CD4-positive, alpha-beta T cell treated with Interleukin-4 for 1 hour (primary cell): ENCODE measurements around the gene MPDU1.

ENCODE experiments used
- DNase-seq, 2 donors: peaks; one replicate each; pipeline ENCODE4 v3.0.0-alpha.2; 2020 to 2022

The MPDU1 gene

DNA sequence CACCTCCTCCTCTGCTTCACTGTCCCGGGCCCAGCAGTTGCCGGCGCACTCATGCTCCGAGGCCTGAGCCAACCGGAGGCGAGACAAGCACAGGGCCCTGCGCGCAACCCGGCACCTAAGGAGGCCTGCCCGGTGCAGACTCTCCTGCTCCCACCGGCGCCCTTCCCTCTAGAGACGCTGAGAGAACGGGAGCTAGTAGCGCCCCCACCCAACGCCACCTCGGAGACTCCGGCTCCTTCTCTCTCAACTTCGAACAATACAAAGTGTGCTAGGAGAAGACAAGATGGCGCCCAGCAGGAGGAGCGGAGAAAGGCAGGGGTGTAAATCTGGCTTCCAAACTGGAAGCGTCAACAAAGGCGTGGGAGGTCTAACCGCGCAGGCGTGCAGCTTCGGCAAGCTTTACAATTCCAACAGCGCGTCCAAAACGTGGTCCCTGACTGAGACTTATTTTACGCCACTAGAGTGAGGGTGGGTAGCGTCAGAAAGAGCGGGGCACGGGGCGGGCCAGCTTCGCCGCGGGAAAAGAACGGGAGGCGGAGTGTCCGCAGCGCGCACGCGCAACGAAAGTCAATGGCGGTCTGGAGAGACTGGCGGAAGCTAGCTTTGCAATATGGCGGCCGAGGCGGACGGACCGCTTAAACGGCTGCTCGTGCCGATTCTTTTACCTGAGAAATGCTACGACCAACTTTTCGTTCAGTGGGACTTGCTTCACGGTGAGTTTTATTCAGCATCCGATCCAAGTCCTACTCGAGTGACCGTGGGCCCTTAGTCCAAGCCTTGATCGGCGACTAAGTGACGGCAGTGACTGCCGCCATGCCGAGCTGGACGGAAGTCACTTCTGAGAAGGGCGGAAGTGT is at the start of gene MPDU1:
Gene MPDU1 (plus strand): TSS at position 600 of the 857 bp plus-strand sequence. CDS start 11 bp downstream, at position 611.
- DNase-seq = peak; percentile 96 to 97

DNA sequence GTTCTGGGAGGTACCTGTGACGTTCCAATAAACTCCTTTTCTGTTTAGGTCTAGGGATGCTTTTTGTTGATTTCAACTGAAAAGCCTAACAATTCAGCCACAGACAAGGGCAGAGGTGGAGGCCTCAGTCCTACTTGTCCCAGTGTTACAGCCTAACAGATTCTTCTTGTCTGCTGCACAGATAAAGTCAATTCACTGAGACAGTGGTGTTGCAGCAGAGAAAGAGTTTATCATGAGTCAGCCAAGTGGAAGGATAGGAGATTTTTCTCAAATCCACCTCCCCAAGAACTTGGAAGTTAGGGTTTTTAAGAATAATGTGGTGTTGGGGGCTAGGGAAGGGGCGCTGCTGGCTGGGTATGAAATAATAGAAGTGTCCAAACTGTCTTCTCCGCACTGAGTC is 45.6 kb upstream of the MPDU1 start:
- DNase-seq = no peak

DNA sequence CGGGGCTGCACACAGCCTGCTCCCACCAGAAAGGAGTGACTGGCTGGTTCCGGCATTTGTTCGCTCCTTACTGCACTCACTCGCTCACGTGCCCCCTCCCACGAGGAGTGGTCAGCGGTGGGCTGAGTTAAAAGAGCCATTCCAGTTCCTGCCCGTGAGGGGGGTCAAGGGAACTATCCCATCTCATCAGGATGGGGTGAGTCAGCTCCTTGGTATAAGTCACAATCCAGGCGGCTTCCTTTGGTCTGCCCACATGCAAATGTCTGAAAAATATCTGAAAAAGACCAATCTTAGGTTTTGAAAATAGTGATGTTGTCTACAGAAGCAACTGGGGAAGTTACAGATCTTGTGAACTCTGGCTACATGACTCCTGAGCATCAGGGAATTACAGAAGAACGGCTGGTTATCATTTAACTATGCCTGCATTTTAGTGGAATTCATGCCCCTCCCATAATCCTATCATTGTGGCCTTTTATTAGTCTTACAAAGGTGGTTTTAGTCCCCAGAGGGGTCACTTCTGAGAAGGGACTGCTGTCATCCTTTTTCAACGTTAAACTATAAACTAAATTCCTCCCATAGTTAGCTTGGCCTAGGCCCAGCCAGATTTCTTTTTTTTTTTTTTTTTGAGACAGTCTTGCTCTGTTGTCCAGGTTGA is 44.6 kb upstream of the MPDU1 start:
- DNase-seq = no peak

DNA sequence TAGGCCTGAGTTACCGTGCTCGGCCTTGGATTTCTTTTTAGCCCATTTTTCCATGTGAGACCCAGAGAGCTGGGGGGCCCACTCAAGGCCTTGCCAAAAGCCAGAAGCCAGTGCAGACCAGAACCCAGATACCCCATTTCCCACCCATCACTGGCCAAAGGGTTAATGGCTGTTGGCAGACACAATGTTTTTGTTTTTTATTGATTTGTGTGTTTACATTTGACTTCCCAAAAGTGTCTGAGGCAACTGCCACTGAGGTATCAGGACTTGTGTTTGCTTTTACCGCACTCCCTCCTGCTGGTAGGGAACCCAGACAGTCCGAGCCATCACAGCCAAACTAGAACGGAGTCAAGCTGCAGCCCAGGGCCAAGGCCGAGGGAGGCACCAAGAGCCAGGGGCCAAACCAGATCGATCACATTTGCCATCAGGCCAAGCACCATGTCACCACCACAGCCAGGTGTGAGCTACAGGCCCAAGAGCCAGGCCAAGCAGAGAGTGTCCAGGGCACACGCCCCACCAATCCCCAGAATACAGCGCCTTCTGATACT is 42.5 kb upstream of the MPDU1 start:
- no peak for DNase-seq

DNA sequence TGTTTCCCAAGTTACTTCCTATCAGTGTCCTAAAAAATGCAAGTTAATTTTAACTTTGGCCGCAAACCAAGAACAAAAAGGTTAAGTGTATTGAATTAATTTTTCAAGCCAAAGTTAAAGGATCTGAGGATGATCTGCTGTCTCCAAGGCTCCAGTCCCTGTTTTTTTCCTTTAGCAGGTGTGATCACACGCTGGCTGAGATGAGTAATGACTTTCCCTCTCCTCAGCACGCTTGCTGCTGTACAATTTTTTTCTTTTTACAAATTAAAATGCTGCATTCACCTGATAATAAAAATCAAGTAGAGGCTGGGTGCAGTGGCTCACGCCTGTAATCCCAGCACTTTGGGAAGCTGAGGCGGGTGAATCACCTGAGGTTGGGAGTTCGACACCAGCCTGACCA is 38.7 kb upstream of the MPDU1 start:
- DNase-seq = no peak

DNA sequence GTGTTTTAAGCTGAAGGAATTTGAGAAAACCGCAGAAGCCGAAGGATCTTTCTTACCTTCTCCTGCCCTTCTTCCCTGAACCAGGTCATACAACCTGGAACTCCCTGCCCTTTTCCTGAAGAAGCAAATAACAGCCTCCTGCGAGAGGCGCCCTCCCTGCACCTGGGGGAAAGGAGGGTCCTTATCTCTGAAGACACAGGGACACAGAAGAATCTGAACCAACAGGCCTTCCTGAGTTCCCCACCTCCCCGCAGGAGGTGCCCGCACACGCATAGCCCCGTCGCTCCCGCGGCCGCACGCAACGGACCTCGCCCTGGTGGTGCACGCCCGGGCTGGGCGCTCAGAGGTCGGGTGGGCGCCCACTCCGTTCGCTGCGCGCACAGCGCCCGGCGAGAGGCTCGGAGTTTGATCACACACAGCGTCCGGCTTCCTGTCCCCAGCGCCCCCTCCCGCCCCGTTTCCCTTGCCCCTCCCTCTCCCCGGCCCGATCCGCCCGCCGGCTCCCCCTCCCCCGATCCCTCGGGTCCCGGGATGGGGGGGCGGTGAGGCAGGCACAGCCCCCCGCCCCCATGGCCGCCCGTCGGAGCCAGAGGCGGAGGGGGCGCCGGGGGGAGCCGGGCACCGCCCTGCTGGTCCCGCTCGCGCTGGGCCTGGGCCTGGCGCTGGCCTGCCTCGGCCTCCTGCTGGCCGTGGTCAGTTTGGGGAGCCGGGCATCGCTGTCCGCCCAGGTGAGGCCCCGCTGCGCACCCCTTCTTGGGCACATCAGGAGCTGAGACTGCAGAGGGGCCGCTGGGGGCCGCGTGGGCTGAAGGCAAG is 34.9 kb upstream of the MPDU1 start, which contains the start of gene TNFSF12:
Gene TNFSF12 (plus strand): TSS at position 474 of the 816 bp plus-strand sequence. CDS start 96 bp downstream, at position 570.
- peak; percentile 41 to 61 for DNase-seq

DNA sequence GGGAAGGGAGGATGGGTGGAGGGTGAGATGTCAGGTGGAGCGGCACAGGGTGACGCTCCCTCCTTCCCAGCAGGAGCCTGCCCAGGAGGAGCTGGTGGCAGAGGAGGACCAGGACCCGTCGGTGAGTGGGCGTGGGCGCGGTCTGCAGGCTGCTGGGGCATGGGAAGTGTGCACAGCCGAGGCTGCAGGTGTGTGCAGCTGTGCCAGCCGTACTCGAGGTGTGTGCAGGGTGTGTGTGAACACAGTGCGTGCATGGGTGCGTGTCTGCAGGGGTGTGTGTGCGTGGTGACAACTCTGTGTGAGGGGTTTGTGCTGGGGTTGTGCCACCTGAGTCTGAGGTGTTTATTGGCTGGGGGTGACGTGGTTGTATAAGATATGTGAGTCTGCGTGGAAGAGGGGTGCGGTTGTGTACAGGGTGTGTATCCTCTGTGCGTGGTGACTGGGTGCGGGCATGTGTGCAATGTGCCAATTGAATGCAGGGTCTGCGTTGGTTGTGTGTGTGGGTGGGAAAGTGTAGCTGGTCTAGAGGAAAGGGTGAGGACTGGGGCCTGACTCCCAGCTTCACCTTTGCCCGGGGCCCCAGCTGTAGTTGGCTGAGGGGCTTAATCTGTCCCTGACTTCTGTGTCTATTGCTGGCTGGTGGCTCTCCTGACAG is 34.1 kb upstream of the MPDU1 start:
- DNase-seq = peak; percentile 39 to 47

DNA sequence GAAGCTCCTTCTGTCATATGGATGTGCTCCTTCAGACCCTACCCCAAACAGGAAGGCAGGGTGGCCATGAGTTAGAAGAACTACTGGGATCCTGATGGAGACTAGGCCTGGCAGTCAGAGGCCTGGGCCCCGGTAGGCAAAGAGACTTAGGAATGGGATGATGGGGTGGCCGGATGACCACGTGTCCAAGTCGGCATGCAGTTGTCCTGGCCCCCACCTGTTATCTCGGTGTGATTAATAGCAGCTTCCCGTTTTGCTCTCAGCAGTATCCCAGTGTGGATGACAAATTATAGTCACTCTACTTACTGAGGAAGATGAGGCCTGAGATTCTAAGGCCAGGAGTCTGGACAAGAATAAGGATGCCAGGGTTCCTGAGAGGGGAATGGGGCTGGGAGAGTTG is 33.3 kb upstream of the MPDU1 start:
- DNase-seq = no peak

DNA sequence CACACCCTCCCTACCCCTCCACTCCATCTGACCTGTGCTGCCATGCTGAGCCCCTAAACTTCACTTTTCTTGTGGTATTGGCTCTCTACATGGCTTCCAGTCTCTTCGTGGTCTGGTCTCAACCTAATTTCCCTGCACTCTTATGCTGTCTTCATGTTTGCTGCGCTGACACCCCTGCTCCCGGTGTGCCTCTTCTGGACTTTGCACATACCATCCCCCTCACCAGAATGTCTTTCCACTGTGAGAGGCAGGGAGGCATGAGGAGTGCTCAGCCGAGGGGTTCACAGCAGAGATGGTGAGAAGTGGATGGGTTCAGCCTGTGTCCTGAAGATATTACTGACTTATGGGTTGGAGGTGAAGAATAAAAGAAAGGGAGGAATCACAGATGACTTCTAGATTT is 32.3 kb upstream of the MPDU1 start:
- DNase-seq = no peak

DNA sequence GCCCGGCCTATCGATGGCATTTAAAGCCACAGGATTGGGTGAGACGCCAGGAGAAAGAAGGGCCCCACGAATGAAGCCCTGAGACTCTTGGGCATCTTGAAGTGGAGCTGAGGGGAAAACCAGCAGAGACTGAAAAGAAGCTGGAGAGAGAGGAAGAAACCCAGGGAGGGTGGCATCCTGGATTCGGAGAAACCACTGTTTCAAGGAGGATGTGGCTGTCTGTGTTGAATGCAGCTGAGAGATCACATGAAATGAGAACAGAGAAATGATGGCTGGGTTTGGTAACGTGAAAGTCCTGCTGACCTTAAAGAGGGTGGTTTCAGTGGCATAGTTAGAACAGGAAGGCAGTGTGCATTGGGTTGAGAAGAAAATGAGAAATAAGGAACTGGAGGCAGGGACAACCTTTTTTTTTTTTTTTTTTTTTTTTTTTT is 31.0 kb upstream of the MPDU1 start:
- DNase-seq = peak; percentile 51 to 63

DNA sequence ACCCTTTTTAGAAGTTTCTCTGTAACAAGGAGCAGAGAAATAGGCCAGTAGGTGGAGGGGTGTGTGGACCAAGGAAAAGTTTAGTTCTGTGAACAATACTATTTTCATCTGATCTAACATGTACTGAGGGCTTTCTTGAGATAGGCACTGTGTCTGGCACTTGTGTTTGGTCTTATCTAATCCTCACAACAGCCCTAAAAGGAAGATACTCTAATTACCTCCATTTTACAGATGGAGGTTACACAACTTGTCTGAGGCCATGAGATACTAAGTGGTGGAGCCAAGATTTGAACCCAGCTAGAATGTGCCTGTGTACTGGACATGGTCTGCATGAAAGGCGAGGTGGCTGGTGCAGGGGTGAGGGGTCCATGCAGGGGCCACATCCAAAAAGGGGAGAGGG is 30.3 kb upstream of the MPDU1 start:
- no peak for DNase-seq

DNA sequence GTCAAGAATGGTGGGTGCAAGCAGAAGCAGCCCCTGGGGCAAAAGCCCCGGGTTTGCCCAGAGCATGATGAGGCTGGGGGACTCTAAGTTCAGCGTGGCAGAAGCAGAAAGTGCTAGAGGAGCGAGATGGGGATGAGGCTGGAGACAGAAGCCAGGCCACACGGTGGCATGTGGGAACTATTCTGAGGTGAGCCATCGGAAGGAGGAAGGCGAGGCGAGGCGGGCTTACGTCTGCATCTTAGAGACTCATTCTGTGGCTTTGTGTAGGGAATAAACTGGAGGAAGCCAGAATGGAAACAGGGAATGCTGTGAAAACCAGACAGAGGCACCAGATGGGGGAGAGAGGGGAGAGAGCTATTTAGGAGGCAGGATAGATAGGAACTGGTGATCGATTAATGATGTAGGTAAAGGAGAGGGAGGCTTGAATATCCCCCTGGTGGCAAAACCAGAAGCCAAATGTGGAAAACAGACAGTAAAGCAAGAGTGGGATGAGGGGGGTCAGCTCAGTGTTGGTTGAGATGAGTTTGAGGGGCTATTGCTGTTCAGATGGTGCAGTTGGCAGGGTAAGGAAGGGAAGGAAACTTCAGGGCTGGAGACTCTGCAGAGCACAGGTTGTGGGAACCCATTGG is 28.2 kb upstream of the MPDU1 start:
- DNase-seq = no peak

DNA sequence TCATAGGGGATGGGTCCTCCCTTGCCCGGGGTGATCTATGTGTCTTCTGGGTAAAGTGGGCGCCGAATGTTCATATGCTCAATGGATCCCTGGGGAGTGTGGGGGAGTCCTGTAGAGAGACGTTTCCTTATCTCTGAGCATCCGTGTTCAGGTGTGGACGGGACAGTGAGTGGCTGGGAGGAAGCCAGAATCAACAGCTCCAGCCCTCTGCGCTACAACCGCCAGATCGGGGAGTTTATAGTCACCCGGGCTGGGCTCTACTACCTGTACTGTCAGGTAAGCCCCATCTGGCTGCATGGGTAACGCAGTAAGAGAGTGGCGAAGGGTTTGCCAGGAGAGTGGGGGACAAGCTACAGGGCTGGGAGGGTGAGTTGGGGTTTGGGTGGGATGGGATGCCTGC is 27.0 kb upstream of the MPDU1 start:
- no peak for DNase-seq

DNA sequence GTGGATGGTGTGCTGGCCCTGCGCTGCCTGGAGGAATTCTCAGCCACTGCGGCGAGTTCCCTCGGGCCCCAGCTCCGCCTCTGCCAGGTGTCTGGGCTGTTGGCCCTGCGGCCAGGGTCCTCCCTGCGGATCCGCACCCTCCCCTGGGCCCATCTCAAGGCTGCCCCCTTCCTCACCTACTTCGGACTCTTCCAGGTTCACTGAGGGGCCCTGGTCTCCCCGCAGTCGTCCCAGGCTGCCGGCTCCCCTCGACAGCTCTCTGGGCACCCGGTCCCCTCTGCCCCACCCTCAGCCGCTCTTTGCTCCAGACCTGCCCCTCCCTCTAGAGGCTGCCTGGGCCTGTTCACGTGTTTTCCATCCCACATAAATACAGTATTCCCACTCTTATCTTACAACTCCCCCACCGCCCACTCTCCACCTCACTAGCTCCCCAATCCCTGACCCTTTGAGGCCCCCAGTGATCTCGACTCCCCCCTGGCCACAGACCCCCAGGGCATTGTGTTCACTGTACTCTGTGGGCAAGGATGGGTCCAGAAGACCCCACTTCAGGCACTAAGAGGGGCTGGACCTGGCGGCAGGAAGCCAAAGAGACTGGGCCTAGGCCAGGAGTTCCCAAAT is 26.4 kb upstream of the MPDU1 start:
- DNase-seq = no peak

DNA sequence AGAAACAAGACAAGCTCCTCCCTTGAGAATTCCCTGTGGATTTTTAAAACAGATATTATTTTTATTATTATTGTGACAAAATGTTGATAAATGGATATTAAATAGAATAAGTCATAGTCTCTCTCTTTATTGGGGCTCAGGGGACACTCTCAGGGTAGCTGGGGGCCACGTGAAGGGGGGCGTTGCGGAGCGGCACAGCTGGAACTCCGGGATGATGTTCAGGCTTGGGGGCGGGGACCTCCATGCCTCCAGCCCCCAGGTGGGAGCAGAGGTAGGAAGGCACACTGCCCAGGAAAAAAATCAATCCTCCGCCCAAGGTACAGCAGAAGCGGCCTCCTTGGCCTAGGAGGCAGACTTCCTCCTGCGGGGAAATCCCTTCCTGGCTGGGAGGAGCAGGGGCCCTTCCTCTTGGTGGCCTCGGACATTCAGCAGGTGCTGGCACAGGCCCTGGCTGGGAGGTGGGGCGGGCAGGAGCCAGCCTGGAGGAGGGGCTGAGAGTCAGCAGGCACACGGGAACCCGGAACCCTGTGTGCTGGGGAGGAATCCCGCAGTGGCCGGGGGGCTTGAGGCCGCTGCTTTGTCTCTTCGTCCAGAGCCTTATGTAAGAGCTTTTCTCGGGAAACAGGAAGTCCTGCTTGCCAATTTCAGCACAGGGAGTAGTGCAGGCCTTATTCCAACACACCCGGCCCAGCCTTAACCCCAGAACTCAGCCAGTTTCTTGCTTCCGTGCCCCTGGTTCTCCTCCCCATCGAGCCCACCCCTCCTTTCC is 25.7 kb upstream of the MPDU1 start:
- peak in 1 of 2 donors; percentile 75 for DNase-seq

DNA sequence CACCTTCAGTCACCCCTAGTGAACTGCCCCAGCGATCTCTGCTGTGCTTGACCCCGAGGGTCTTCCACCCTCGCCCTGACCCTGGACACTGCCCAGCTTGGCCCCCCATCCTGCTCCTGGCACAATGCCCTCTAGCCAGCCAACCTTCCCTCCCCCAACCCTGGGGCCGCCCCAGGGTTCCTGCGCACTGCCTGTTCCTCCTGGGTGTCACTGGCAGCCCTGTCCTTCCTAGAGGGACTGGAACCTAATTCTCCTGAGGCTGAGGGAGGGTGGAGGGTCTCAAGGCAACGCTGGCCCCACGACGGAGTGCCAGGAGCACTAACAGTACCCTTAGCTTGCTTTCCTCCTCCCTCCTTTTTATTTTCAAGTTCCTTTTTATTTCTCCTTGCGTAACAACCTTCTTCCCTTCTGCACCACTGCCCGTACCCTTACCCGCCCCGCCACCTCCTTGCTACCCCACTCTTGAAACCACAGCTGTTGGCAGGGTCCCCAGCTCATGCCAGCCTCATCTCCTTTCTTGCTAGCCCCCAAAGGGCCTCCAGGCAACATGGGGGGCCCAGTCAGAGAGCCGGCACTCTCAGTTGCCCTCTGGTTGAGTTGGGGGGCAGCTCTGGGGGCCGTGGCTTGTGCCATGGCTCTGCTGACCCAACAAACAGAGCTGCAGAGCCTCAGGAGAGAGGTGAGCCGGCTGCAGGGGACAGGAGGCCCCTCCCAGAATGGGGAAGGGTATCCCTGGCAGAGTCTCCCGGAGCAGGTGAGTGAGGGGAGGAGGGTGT is 24.9 kb upstream of the MPDU1 start, which contains the start of gene TNFSF13:
Gene TNFSF13 (plus strand): TSS at position 207 of the 776 bp plus-strand sequence. CDS start 290 bp downstream, at position 497.
- no peak for DNase-seq

DNA sequence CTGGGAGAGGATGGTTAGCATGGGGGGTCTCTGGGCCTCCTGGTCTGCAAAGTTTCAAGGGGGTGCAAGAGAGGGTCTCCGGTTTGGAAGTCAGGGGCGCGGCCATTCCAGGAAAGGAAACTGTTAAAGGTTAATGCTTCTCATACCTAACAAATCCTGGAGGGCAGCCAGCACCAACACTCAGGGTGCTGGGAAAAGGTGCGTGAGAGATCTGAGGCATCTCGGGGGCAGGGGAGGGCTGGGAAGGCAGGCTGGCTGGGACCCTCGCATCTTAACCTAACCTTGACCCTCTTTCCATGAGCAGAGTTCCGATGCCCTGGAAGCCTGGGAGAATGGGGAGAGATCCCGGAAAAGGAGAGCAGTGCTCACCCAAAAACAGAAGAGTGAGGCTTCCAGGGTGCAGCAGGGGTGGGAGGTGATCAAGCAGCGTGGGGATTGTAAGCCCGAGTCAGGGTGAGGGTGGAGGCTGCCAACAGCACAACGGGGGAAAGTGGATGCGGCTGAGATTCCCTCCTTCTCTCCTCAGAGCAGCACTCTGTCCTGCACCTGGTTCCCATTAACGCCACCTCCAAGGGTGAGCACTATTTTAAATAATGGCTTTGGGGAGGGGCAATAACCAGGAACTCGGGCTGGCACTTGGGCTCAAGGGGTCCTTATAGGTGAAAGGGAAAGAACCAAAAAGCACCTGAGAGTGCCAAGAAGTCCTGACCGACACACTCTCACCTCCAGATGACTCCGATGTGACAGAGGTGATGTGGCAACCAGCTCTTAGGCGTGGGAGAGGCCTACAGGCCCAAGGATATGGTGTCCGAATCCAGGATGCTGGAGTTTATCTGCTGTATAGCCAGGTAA is 24.1 kb upstream of the MPDU1 start:
- no peak for DNase-seq

DNA sequence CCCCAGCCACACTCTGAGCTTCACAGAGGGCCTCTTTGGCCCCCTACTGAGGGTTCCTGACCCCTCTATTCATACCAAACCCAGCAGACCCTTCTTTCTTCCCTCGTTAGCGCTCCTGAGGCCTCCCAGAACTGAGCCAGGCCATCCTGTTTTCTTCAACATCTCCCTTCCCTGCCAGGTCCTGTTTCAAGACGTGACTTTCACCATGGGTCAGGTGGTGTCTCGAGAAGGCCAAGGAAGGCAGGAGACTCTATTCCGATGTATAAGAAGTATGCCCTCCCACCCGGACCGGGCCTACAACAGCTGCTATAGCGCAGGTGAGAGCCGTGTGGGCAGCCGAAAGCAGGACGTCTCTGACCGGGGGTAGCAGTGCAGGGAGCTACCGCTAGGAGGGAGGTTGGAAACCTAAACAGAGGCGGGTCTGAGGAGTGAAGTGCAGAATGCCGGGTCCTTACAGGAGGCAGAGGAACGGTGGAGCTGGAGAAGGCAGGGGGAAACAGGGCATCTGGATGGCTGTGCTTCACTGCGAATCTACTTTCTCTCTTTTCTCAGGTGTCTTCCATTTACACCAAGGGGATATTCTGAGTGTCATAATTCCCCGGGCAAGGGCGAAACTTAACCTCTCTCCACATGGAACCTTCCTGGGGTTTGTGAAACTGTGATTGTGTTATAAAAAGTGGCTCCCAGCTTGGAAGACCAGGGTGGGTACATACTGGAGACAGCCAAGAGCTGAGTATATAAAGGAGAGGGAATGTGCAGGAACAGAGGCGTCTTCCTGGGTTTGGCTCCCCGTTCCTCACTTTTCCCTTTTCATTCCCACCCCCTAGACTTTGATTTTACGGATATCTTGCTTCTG is 23.3 kb upstream of the MPDU1 start:
- peak; percentile 65 to 66 for DNase-seq
